HepG2 (cell line): ENCODE measurements around the gene ST8SIA6.

Source experiments
- EP300 ChIP-seq, 3 experiments: sonication (generic) in 1 of 3; formaldehyde crosslinking in 1 of 3; IDR thresholded peaks; 2 replicates each; pipeline versions ENCODE4 v1.5.1 to v1.6.1; 2011 to 2020; ENCODE audit warnings: low read depth in 2 of 3, low read length in 2 of 3, borderline replicate concordance in 1 of 3, improper control_type of control experiment in 1 of 3, mild to moderate bottlenecking in 1 of 3, missing genetic modification reagents in 1 of 3, moderate library complexity in 1 of 3
- KDM5A ChIP-seq: fragments of 200-600 bp; sonication (generic); IDR thresholded peaks from 2 replicates; pipeline ENCODE4 v1.7.0; 2018; ENCODE audit warnings: antibody characterized with exemption, mild to moderate bottlenecking, low read length, borderline replicate concordance
- PITX1 ChIP-seq: sonication (generic); formaldehyde crosslinking; IDR thresholded peaks from 2 replicates; pipeline ENCODE4 v1.5.1; 2020; ENCODE audit warnings: mild to moderate bottlenecking, missing genetic modification reagents
- POLR2A ChIP-seq, 2 experiments: IDR thresholded peaks; 2 replicates each; pipeline ENCODE4 v1.6.1; 2011; ENCODE audit warnings: low read depth in 2 of 2, low read length in 2 of 2, mild to moderate bottlenecking in 1 of 2, moderate library complexity in 1 of 2; ENCODE audit not compliant: insufficient read depth in 1 of 2
- TCF7 ChIP-seq: sonication (generic); IDR thresholded peaks from 2 replicates; pipeline ENCODE4 v1.6.1; 2016; ENCODE audit warnings: antibody characterized with exemption, low read depth
- USF2 ChIP-seq, 2 experiments: sonication (generic) in 1 of 2; formaldehyde crosslinking in 1 of 2; IDR thresholded peaks; 2 replicates each; pipeline versions ENCODE4 v1.5.1 to v1.6.1; 2011 to 2020; ENCODE audit warnings: borderline replicate concordance in 1 of 2, low read depth in 1 of 2, low read length in 1 of 2, mild to moderate bottlenecking in 1 of 2, missing genetic modification reagents in 1 of 2, moderate library complexity in 1 of 2
- YY1 ChIP-seq: IDR thresholded peaks from 2 replicates; pipeline ENCODE4 v1.6.1; 2011; ENCODE audit warnings: low read length, low read depth, moderate library complexity, mild to moderate bottlenecking; ENCODE audit not compliant: insufficient read depth, insufficient replicate concordance
- ZC3H13 ChIP-seq: sonication (generic); formaldehyde crosslinking; IDR thresholded peaks from 2 replicates; pipeline ENCODE4 v1.8.1; 2023; ENCODE audit warnings: mild to moderate bottlenecking, missing genetic modification reagents, moderate library complexity
- ZNF230 ChIP-seq: sonication (generic); formaldehyde crosslinking; IDR thresholded peaks from 2 replicates; pipeline ENCODE4 v1.4.0; 2020; ENCODE audit warnings: mild to moderate bottlenecking, missing genetic modification reagents
- ZNF749 ChIP-seq: sonication (generic); formaldehyde crosslinking; IDR thresholded peaks from 2 replicates; pipeline ENCODE4 v1.8.0; 2022; ENCODE audit warnings: mild to moderate bottlenecking, missing genetic modification reagents, moderate library complexity, borderline replicate concordance

- TF ChIP-seq USF2 (IDR thresholded peaks at IDR 0.05; ENCODE audit: low read depth, low read length) = no peak
- TF ChIP-seq USF2 (CRISPR knock-in tag; IDR thresholded peaks at IDR 0.05; ENCODE audit: borderline replicate concordance) = no peak
- TF ChIP-seq POLR2A (IDR thresholded peaks at IDR 0.05; ENCODE audit: insufficient read depth in 1 of 2, low read depth in 2 of 2, low read length in 2 of 2) = no peak
- no peak for TF ChIP-seq ZNF230
- no peak for TF ChIP-seq KDM5A
- TF ChIP-seq ZC3H13 (CRISPR knock-in tag) = no peak
- TF ChIP-seq TCF7 = no peak
- TF ChIP-seq YY1 = no peak
- TF ChIP-seq EP300 (IDR thresholded peaks at IDR 0.05; ENCODE audit: low read depth in 2 of 2, low read length in 2 of 2) = no peak
- no peak for TF ChIP-seq EP300 (CRISPR knock-in tag; IDR thresholded peaks at IDR 0.05; ENCODE audit: borderline replicate concordance)
- TF ChIP-seq ZNF749 = no peak
- no peak for TF ChIP-seq PITX1 (CRISPR knock-in tag)
These were observed 106.3 kb downstream of the ST8SIA6 start for GRCh38 chr10:17348011-17348500.
